Neural progenitor cell (in vitro differentiated cells): ENCODE measurements around the gene MTMR4. TPM values are rescaled to one million over a fixed set of nuclear protein-coding genes. Genes with fewer than 3 reads are reported as not detected.

Experiments
- DNase-seq: peaks from one replicate; pipeline ENCODE4 v3.0.0-alpha.2; 2016; ENCODE audit warnings: low spot score
- H2AFZ ChIP-seq: fragments of 200-600 bp; sonication (generic); replicated peaks from 2 replicates; pipeline ENCODE4 v1.6.1; 2016; ENCODE audit warnings: antibody characterized with exemption
- H3F3A ChIP-seq: fragments of 200-600 bp; sonication (generic); 2 replicates; pipeline ENCODE4 v1.6.1; 2016; ENCODE audit warnings: antibody characterized with exemption, low read depth
- H3K27ac ChIP-seq: fragments of 200-600 bp; sonication (generic); 2 replicates; pipeline ENCODE4 v1.5.1; 2016; ENCODE audit warnings: mild to moderate bottlenecking
- H3K27me3 ChIP-seq: fragments of 200-600 bp; sonication (generic); 2 replicates; pipeline ENCODE4 v1.6.1; 2016; ENCODE audit warnings: mild to moderate bottlenecking, moderate library complexity
- H3K36me3 ChIP-seq: fragments of 200-600 bp; sonication (generic); 2 replicates; pipeline ENCODE4 v1.5.1; 2016
- H3K4me1 ChIP-seq: fragments of 200-600 bp; sonication (generic); 2 replicates; pipeline ENCODE4 v1.6.1; 2016; ENCODE audit warnings: mixed run types
- H3K4me2 ChIP-seq: fragments of 200-600 bp; sonication (generic); 2 replicates; pipeline ENCODE4 v1.6.1; 2016
- H3K4me3 ChIP-seq: fragments of 200-600 bp; sonication (generic); 2 replicates; pipeline ENCODE4 v1.5.1; 2016
- H3K79me2 ChIP-seq: fragments of 200-600 bp; sonication (generic); 2 replicates; pipeline ENCODE4 v1.6.1; 2016; ENCODE audit warnings: low read depth
- H3K9ac ChIP-seq: fragments of 200-600 bp; sonication (generic); 2 replicates; pipeline ENCODE4 v1.6.1; 2016
- H3K9me3 ChIP-seq: fragments of 200-600 bp; sonication (generic); 2 replicates; pipeline ENCODE4 v1.5.1; 2016; ENCODE audit warnings: low read depth
- H4K20me1 ChIP-seq: fragments of 200-600 bp; sonication (generic); 2 replicates; pipeline ENCODE4 v1.6.1; 2016; ENCODE audit warnings: low read depth
- H3K27ac Mint-ChIP-seq: 3 replicates; pipeline ENCODE4 v1.8.0; 2021; ENCODE audit warnings: mixed read lengths
- H3K27me3 Mint-ChIP-seq: 2 replicates; pipeline ENCODE4 v1.8.0; 2022; ENCODE audit warnings: low read depth, mild to moderate bottlenecking, inconsistent platforms, moderate library complexity, mixed read lengths; ENCODE audit not compliant: insufficient read depth
- H3K36me3 Mint-ChIP-seq: 3 replicates; pipeline ENCODE4 v1.8.0; 2021; ENCODE audit warnings: mixed read lengths
- H3K4me1 Mint-ChIP-seq: 3 replicates; pipeline ENCODE4 v1.8.0; 2021; ENCODE audit warnings: mixed read lengths
- H3K4me3 Mint-ChIP-seq: 3 replicates; pipeline ENCODE4 v1.8.0; 2021; ENCODE audit warnings: mild to moderate bottlenecking, moderate library complexity, mixed read lengths
- H3K9me3 Mint-ChIP-seq: 3 replicates; pipeline ENCODE4 v1.8.0; 2020; ENCODE audit warnings: mixed read lengths
- EZH2 ChIP-seq: fragments of 200-600 bp; sonication (generic); IDR thresholded peaks from 2 replicates; pipeline ENCODE4 v1.6.1; 2017; ENCODE audit warnings: antibody characterized with exemption, mild to moderate bottlenecking, moderate library complexity
- EZH2phosphoT487 ChIP-seq: fragments of 200-600 bp; sonication (generic); IDR thresholded peaks from 2 replicates; pipeline ENCODE4 v1.6.1; 2017; ENCODE audit warnings: antibody characterized with exemption
- total RNA-seq: library from RNA; depleted of rRNA; stranded (reverse); fragments of >200 nt; gene quantifications from 2 replicates; pipeline ENCODE4 v1.2.3, GENCODE V29; 2015; ENCODE audit warnings: low replicate concordance
- TF ChIP-seq, protein P1 (sequence below): fragments of 200-600 bp; sonication (generic); IDR thresholded peaks from 2 replicates; pipeline ENCODE4 v1.5.1; 2017; ENCODE audit warnings: antibody characterized with exemption, mild to moderate bottlenecking

The MTMR4 gene
- total RNA-seq, 1 donor from 2014 or later, result 34.0 TPM

DNA sequence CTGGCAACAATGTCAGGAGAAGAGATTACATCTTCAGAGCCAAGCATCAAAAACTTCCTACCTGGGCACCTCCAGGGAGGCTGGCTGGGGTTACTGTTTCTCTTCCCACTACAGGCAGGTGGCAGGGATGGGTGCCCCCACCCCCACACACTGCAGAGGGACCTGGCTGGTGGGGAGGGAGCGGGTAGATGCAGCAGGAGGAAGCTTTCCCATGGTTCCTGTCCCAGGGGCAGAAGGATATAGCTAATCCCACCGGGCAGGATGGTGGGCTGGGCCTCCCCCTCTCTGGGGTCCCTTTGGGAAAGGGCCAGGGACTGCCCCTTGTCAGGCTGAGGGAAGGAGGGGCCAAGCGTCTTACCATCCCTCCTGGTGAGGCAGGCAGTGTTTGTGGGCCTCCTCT lies 16.7 kb upstream of the MTMR4 start:
- Mint-ChIP-seq H3K4me1 (peaks cover 29% of the 10 kb centered on the region), H3K27me3 (peaks cover 22% of the 10 kb centered on the region), H3K9me3 (no peaks in the 10 kb centered on the region), H3K36me3 (no peaks in the 10 kb centered on the region), H3K27ac (no peak overlapping the region), H3K4me3 (peak overlapping the region; percentile 79)
- H3K4me3 ChIP-seq, result peak overlapping the region; percentile 76
- H3K4me1 ChIP-seq, result peaks cover 32% of the 10 kb centered on the region
- H3F3A ChIP-seq, result peaks cover 23% of the 10 kb centered on the region
- H3K9me3 ChIP-seq, result no peaks in the 10 kb centered on the region
- no peaks in the 10 kb centered on the region for H4K20me1 ChIP-seq
- peak overlapping the region; percentile 94 for H3K4me2 ChIP-seq
- no peaks in the 10 kb centered on the region for H3K36me3 ChIP-seq
- no peak overlapping the region for H3K27ac ChIP-seq
- no peaks in the 10 kb centered on the region for H3K79me2 ChIP-seq
- DNase-seq, result peak; percentile 44
- TF ChIP-seq, protein P1, sequence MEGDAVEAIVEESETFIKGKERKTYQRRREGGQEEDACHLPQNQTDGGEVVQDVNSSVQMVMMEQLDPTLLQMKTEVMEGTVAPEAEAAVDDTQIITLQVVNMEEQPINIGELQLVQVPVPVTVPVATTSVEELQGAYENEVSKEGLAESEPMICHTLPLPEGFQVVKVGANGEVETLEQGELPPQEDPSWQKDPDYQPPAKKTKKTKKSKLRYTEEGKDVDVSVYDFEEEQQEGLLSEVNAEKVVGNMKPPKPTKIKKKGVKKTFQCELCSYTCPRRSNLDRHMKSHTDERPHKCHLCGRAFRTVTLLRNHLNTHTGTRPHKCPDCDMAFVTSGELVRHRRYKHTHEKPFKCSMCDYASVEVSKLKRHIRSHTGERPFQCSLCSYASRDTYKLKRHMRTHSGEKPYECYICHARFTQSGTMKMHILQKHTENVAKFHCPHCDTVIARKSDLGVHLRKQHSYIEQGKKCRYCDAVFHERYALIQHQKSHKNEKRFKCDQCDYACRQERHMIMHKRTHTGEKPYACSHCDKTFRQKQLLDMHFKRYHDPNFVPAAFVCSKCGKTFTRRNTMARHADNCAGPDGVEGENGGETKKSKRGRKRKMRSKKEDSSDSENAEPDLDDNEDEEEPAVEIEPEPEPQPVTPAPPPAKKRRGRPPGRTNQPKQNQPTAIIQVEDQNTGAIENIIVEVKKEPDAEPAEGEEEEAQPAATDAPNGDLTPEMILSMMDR, result no peak
- no peak for TF ChIP-seq EZH2phosphoT487
- no peak overlapping the region for H3K9ac ChIP-seq
- peaks cover 11% of the 10 kb centered on the region for H3K27me3 ChIP-seq
- H2AFZ ChIP-seq, result peak overlapping the region; percentile 95

DNA sequence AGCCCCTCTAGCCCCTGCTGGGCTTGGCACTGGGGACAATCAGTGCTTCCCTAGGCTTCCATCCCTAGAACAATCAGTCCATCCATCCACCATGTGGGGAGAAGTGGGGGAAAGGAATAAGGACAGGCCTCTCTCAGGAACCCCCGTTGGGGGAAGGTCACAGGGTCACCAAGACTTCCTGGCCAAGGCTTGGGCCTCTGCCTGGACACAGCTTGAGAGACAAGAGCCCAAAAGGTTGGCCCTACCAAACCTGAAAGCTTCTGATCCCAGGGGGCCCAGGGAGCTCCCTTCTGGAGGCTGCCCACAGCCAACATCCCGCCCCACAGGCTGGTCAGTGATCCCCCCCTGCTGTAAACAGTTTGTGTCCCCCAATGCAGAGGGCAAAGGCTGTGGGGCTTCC lies 16.2 kb upstream of the MTMR4 start:
- Histone ChIP-seq H3K4me2 (peak overlapping the region; percentile 94), H4K20me1 (no peaks in the 10 kb centered on the region), H3K4me3 (peak overlapping the region; percentile 76), H3K9me3 (no peaks in the 10 kb centered on the region), H3K27me3 (peaks cover 11% of the 10 kb centered on the region), H3F3A (peaks cover 23% of the 10 kb centered on the region), H3K27ac (no peak overlapping the region), H3K79me2 (no peaks in the 10 kb centered on the region), H3K4me1 (peaks cover 32% of the 10 kb centered on the region), H3K36me3 (no peaks in the 10 kb centered on the region), H2AFZ (no peak overlapping the region), H3K9ac (no peak overlapping the region)
- H3K27me3 Mint-ChIP-seq, result peaks cover 22% of the 10 kb centered on the region
- H3K27ac Mint-ChIP-seq, result no peak overlapping the region
- peak; percentile 21 for DNase-seq
- H3K36me3 Mint-ChIP-seq, result no peaks in the 10 kb centered on the region
- peaks cover 25% of the 10 kb centered on the region for H3K4me1 Mint-ChIP-seq
- H3K4me3 Mint-ChIP-seq, result peak overlapping the region; percentile 79
- H3K9me3 Mint-ChIP-seq, result no peaks in the 10 kb centered on the region
- TF ChIP-seq, protein P1, result no peak

DNA sequence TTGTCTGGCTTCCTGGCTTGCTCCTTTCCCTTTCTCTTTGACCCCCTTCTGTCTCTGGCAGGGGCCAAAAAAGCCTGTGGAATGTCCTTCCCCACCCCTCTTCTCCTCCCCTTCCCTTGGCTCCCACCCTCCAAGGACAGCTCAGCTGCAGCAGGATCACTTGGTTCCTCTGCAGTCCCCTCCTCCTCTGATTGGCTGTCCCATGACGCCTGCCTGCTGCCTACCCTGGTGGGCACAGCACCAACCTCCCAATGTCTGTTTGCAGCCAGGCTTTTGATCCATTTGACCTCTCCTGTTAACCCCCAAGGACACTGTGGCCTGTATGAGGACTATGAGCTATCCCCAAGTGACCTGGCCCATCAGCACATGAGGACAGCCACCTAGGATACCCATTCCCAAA lies 14.8 kb upstream of the MTMR4 start:
- peaks cover 21% of the 10 kb centered on the region for H3K4me1 Mint-ChIP-seq
- Histone ChIP-seq H3K27ac (no peak overlapping the region), H3K79me2 (no peaks in the 10 kb centered on the region), H3K9ac (no peak overlapping the region), H3K4me3 (no peak overlapping the region), H3K36me3 (no peaks in the 10 kb centered on the region), H2AFZ (no peak overlapping the region), H3F3A (peaks cover 23% of the 10 kb centered on the region), H4K20me1 (no peaks in the 10 kb centered on the region), H3K4me1 (peaks cover 32% of the 10 kb centered on the region), H3K9me3 (no peaks in the 10 kb centered on the region), H3K4me2 (no peak overlapping the region), H3K27me3 (peaks cover 11% of the 10 kb centered on the region)
- no peak overlapping the region for H3K4me3 Mint-ChIP-seq
- TF ChIP-seq, protein P1, result no peak
- no peak for TF ChIP-seq EZH2phosphoT487
- TF ChIP-seq EZH2, result no peak
- H3K27ac Mint-ChIP-seq, result peak overlapping the region; percentile 68
- DNase-seq, result peak; percentile 16
- no peaks in the 10 kb centered on the region for H3K36me3 Mint-ChIP-seq
- H3K9me3 Mint-ChIP-seq, result no peaks in the 10 kb centered on the region
- H3K27me3 Mint-ChIP-seq, result peaks cover 19% of the 10 kb centered on the region

DNA sequence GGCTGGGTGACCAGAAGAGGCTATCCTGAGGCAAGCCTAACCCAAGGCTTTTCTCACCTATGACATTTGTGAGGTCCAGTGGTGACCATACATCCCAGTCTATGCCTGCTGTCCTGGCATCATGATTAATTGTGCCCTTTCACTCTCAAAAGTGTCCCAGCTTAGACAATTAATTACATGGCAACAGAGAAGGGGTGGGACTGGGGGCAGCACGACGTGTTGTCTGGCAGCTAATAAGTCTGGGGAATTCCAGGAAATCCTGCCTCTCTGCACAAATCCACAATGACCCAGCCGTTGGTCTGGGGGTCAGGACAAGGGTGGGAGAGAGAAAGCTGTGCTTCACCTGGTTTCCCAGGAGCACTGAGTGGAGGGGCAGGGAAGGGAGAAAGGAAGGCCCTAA lies 14.0 kb upstream of the MTMR4 start:
- peaks cover 21% of the 10 kb centered on the region for H3K4me1 Mint-ChIP-seq
- H4K20me1 ChIP-seq, result no peaks in the 10 kb centered on the region
- no peaks in the 10 kb centered on the region for H3K9me3 ChIP-seq
- H3F3A ChIP-seq, result peaks cover 23% of the 10 kb centered on the region
- no peak overlapping the region for H3K27ac ChIP-seq
- H3K4me2 ChIP-seq, result no peak overlapping the region
- H2AFZ ChIP-seq, result no peak overlapping the region
- peaks cover 32% of the 10 kb centered on the region for H3K4me1 ChIP-seq
- H3K36me3 ChIP-seq, result no peaks in the 10 kb centered on the region
- H3K36me3 Mint-ChIP-seq, result no peaks in the 10 kb centered on the region
- H3K4me3 ChIP-seq, result no peak overlapping the region
- no peaks in the 10 kb centered on the region for H3K79me2 ChIP-seq
- H3K27me3 Mint-ChIP-seq, result peaks cover 20% of the 10 kb centered on the region
- no peaks in the 10 kb centered on the region for H3K9me3 Mint-ChIP-seq
- H3K4me3 Mint-ChIP-seq, result no peak overlapping the region
- TF ChIP-seq, protein P1, result no peak
- TF ChIP-seq EZH2, result no peak
- no peak for TF ChIP-seq EZH2phosphoT487
- H3K27me3 ChIP-seq, result peaks cover 11% of the 10 kb centered on the region
- H3K9ac ChIP-seq, result no peak overlapping the region
- no peak overlapping the region for H3K27ac Mint-ChIP-seq
- DNase-seq, result no peak
